B cell (primary cell): ENCODE data around the gene THADA.

Experiments
- CTCF ChIP-seq: fragments of 200-600 bp; IDR thresholded peaks from one replicate; pipeline ENCODE4 v1.8.0; 2022; ENCODE audit warnings: antibody characterized with exemption, mild to moderate bottlenecking
- EZH2 ChIP-seq: IDR thresholded peaks from 2 replicates; pipeline ENCODE4 v1.6.1; 2012; ENCODE audit warnings: borderline replicate concordance, low read depth, mild to moderate bottlenecking, moderate library complexity, low read length; ENCODE audit not compliant: insufficient read depth, poor library complexity, severe bottlenecking

- no peak for TF ChIP-seq CTCF
- no peak for TF ChIP-seq EZH2
These were observed 141.0 kb downstream of the THADA start for GRCh38 chr2:43454791-43455190.
